ENCODE data around the gene JPH3.

Gene JPH3

DNA sequence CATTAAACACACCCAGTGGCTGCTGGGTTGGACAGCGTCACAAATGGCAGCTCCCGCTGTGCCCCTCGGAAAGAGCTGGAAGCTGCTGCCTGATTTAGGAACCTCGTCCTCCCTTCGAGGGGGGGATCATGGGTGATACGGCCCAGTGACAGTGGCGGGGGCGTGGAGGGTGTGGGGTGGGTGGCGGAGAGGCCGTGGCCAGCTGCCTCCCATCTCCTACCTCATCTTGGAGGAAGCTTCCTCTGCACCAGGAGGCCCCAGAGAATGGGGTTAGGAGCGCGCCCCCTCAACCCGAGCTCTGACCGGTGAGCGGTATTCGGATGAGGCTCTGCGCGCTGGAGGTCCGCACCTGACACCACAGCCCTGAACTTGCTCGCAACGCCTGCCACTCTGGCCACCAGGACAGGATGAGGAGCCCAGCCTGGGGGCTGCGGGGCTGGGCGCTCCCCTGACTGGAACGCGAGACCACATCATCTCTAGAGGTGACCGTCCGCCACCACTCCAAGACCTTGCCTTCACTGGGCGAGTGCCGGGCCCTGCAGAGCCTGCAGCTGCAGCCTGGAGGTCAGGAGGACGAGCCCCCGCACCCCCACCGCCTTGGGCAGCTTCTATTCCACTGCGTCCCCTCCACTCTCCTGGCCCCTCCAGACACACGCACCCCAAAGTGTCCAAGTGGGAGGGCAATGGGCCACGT lies 82.5 kb downstream of the JPH3 start:
- DNase-seq = no peak

DNA sequence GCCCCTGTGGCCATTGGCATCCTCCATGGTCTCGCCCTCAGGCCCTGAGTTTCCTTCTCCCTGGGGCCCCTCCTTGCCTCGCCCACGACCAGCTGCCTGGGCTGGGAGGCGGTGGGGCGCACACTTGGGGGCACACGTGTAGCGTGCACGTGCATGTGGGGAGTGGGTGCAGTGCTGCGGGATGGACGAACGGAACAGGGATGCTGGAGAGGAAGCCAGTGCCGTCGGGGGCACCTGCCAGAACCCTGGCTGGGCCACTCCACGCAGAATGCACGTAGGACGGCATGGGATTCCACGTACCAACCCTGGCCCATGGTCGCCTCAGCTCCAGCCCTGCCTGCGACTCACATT lies 83.1 kb downstream of the JPH3 start:
- DNase-seq = no peak

DNA sequence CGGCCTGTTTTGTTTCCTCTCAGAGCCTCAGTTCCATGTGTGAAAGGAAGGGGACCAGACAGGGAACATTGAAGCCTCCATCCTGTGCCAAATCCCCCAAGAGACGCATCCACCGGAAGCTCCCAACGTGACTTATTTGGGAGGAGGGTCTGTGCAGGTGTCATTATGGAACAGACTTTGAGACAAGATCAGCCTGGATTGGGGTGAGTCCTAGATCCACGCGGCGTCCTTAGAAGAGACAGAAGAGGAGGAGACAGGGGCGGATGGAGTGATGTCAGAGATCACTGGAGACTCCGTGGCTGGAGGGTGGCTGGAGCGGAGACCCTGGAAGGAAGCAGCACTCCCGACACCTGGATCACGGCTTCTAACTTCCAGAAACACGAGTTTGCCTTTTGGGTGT lies 83.5 kb downstream of the JPH3 start:
- DNase-seq = no peak

DNA sequence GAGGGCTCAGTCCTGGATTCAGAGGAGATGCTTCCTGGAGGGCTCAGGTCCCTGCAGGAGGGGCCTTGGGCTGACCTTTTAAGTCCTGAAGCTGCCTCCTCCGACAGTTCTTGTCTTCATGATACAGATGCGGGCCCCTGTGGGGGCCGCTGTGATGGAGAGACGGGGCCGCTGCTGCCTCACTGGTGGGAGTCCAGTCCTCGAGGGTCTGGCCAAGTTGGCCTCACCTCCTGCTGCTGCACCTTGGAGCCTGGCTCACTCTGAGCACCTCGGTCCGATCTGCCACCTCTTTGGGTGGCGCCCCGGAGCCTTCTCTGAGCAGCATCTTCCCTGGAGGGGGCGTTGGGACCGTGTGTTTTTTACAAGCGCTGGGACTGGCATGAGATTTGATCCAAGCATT lies 84.4 kb downstream of the JPH3 start:
- DNase-seq = no peak

DNA sequence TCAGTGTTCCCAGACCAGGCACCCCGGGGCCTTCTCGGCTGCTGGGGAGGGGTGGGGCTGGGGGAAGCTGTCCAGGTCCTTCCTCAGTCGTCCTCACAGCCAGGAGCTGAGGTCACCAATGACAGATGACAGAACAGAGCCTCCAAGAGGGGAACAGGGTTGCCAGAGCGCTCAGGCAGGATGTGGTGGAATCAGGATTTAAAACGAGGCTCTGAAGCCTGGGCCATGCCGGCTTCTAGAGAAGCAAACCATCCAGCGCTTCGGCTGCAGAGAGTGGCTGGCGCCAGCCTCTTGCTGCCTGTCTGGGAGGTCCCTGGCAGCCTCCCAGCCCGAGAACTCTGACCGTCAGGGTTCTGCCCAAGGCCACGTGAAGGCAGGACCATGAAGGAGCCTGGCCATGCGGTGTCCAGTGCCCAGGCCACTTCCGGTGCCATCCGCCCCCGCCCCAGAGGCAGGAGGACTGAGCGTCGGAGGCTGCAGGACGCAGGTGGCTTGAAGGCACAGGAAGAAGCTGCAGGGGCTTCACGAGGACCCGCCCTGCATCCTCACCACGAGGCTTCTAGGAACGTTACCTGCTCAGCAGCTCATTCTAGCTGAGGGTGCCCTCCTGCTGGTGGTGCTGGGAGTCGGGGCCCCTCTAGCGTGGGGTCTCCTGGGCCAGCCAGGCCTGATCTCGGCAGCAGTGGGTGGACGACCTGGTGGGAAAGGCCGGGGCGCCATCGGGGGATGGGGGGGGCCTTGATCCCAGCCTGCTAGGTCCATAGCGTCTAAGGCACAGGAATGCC lies 85.0 kb downstream of the JPH3 start:
- DNase-seq = no peak

DNA sequence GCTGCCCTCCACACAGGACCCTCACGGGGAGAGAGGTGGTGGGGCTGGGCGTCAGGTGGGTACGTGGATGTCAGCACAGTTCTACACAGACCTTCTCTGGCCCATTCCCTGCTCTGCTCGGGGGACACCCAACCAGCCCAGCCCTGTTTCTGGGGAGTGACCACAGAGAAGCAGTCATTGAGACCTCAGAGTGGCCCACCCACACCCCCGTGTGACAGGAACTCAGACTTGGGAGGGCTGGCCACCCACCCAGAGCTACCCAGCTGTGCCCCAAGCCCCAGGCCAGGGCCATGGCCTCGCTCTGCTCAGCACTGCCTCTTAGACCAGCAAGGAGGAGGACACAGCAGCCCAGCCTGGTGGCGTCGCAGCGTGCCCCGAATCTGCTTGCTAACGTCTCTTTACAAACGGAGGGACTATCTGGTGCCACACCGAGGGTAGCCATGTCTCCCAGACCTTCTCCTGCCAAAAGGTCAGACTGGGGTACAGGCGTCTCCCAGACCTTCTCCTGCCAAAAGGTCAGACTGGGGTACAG lies 85.8 kb downstream of the JPH3 start:
- DNase-seq = no peak

DNA sequence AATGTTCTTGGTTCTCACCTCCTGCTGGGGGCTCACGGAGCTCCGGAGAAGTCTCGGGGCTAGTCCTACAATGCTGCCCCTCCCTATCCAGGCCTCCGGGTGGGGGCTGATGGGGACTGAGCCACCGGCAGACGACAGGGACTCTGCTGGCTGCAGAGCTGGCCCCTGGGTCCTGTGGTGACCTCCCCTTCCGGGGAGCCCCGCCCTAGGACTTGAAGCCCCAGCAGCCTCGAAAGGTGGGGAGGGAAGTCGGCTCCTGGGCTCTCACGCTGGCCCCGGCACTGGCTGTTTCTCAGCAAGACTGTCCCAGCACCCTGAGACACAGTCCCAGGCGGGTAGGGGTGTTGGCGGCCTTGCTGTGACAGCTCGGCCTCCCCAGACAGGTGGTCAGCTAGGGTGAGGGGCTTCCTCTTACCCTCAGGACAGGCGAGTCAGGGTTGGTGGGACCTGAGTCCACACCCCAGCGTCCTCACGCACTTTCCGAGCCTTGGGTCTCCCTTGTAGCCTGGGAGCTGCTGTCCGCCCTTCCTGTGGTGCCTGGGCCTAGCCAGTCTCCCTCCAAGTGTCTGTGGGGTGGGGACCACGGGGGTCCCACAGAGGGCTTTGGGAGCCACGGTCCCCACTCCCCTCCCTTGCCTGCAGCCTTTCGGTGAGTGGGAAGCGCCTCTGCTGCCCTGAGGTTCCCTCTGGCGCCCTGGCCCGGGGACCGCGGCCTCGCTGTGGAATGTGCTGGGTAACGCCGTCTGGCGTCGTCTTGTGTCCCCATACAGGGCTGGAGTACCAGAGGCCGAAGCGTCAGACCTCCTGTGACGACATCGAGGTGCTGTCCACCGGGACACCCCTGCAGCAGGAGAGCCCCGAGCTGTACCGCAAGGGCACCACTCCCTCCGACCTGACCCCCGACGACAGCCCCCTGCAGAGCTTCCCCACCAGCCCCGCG lies 86.8 kb downstream of the JPH3 start:
- no peak for DNase-seq

DNA sequence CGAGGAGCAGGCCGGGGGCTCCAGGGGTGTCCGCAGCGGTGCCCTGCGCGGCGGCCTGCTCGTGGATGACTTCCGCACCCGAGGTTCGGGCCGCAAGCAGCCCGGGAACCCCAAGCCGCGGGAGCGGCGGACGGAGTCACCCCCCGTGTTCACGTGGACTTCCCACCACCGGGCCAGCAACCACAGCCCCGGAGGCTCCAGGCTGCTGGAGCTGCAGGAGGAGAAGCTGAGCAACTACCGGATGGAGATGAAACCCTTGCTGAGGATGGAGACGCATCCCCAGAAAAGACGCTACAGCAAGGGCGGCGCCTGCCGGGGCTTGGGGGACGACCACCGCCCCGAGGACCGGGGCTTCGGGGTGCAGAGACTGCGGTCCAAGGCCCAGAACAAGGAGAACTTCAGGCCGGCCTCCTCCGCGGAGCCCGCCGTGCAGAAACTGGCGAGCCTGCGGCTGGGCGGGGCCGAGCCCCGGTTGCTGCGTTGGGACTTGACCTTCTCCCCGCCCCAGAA lies 87.7 kb downstream of the JPH3 start:
- no peak for DNase-seq

DNA sequence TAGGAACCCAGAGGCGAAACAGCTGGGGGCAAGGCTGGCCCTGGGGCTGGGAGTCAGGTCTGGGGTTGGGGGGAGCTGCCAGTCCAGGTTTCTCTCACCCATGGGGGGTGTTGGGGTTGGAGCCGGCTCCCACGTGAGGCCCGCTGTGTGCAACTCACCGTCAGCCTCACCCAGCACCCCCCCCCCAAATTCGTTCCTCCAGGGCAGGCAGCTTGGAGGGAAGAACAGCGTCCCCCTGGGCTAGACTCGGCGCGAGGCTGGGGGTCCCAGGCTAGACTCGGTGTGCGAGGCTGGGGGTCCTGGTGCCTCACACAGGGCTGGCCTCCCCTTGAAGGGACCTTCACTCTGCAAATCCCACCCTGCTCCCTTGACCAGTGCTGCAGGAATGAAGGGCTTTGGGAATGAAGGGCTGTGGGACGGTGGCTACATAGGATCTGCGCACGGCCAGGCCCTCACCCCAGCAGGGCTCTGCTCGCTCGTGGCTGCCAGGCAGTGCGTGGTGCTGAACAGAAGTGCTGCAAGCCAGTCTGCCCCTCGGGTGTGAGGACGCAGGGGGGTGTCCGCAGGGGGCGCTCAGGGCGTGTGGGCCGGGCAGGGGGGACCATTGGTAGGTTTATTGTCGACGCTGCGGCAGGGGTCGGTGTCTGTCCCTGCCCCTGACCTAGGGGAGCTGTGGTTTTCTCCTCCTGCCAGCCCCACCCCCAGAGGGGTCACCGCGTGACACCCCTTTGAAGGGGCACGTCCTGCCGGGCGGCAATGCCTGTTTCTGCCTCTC lies 88.8 kb downstream of the JPH3 start:
- DNase-seq = no peak

DNA sequence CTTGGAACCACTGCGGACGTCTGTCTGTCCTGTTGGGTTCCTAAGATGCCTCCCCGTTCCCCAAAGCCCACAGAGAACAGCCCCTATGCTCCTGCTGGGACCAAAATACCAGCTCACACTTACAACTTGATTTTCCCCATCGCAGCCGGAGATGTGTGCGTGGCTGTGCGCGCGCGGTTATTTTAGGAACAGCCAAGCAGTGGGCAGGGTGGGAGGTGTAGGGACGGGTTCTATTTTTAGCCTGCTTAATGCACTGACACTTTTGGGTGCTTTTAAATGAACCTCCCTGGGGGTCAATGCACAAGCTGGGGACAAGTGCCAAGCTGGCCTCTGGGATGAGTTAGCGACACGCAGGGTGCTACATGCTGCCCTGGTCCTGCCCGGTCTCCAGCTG lies 89.4 kb downstream of the JPH3 start:
- DNase-seq = no peak

DNA sequence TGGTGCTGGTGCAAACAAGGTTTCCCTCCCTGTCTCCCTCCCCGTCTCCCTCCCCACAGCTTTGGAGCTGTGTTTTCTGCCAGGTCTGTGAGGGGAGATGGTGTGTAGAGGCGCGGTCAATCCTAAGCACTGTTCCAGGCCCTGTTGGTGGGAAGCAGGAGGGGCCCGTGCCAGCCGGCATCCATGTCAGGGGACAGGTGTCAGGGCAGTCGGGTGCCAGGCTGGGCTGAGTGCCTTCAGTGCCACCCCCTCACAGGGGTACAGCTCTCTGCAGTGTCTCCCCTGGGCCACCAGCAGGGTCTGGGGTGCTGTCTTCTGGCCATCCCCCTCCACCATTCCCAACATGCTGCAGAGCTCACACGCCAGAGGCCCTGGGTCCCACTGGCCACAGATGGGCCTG lies 89.9 kb downstream of the JPH3 start:
- DNase-seq = no peak

DNA sequence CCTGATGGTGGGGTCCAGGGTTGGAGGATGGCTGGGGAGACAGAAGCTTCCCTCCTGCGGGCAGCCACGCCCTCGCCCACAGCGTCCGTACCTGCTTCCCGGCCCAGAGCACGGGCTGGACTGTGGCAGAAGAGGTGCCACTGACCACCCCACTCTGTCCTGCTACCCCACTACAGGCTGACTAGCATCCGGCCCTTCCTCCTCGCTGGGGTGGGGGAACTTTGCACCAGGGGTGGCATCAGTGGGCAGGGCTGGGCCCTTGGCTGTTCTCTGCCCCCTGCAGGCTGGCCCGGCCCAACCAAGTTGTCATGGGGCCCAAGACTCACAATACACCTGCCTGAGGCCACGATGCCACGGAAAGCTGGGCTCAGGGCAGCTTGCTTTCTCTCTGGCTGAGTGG lies 90.4 kb downstream of the JPH3 start:
- DNase-seq = no peak

DNA sequence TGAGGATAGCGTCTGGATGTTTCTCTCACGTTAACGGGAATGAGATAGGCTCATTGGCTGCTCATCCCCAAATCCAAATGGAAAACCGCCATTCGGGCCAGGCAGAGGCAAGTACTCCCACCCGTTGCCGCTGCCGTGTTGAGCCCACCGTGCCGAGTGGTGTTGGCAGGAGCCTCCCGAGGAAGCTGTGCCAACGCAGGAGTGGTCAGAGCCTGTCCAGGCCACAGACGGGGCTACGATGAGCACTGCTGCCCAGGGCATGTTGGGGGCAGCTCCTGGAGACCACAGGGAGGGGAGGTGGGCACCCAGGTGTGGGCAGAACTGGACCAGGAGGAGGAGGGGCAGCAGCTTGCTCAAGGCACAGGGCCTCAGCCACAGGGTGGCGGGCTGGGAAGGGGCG lies 91.5 kb downstream of the JPH3 start:
- DNase-seq = no peak

DNA sequence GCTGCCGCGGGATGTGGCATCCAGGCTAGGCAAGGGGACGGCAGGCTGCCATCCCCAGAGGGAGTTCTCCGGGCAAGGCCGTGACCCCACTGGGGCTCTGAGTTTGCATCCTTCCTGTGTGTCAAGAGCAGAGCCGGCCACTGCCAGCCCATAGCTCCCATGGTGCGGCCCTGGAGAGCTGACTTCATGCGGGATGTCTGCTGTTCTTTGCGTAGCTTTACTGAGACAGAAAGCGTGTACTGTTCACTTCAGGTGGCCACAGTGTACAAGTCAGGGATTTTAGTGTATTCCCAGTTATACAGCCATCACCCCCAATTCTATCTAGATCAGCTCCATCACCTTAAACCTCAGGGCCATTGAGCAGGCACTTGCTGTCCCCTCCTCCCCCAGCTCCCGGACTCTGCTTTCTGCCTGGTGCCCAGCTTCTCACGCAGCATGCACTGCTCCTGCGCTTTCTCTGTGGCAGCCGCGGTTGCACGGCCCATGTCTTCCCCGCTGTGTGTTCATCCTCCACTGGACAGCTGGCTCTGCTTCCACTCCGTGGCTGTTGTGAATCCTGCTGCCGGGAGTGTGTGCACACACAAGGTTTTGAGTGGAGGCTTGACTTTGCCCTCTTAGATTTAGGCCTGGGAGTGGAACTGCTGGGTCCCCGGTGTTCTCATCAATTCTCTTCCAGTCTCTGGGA lies 92.3 kb downstream of the JPH3 start:
- no peak for DNase-seq

DNA sequence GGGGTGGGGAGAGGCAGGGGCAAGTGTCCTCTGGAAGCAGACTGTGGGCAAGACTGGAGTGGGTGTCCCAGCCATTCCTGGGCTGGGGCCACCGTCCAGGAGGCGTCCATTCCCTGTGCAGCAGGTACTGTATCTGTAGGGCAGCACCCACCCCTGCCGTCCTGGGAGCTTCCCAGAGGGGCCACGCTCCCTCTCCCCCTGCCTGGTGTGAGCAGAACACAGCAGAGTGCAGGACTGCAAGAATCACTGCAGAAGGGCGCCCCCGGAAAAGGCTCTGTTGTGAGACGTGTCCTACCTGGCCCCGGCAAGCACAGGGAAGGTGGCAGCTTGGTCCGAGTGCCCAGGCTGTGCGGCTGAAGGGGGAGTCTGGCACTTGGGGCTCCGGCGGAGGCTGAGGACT lies 93.2 kb downstream of the JPH3 start:
- no peak for DNase-seq

DNA sequence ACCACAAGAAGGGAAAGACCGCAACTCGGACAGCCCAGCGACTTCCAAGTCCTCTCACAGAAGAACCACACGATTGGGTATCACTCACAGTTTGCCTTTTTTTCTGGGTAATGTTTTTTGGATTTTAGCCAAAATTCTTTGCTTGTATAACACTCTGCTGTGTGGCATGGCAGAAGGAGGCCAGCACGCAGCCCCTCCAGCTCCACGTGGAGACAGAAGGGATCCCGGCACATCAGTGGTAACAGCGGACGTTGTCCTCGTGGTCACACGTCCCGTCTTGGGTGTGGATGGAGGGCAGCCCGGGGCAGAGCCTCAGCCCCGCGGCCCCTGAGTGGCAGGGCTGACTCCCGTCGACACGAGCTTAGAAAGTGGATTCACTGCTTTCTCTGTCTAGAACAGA lies 94.4 kb downstream of the JPH3 start:
- DNase-seq = no peak

DNA sequence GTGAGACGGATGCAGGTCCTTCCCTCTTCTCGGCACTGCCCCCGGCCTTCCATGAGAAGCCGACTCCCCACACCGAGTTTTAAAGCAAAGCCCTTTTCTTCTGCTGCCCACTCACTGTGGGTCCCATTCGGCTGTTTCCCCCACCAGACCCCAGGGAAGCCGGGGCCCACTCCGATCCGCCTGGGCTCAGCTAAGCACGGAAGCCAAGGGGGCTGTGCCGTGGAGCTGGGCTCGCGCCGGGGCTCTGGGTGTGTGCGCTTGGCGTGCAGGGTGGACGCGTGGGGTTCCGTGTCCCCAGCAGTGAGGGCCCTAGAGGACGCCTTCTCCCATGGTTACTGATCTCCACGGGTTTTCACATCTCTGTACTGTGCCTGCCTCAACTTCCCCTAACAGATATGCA lies 94.9 kb downstream of the JPH3 start:
- no peak for DNase-seq

DNA sequence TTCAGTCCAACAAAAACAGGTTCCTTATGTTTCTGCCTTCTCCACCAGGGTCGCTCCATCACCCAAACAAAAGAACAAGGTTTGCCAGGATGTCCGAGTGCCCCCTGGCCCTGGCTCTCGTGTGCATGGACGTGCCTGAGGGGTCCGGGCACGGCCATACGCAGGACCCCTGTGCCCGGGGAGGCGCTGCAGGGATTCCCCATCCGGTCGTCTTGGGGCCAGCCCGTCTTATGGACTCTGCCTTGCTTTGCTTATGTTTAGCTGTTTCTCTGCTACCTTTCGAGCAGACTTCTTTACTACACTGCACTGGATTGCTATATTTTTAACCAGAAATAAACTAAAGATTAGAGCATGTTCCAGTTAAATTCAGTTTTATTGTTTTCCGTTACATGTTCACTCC lies 95.5 kb downstream of the JPH3 start:
- no peak for DNase-seq

DNA sequence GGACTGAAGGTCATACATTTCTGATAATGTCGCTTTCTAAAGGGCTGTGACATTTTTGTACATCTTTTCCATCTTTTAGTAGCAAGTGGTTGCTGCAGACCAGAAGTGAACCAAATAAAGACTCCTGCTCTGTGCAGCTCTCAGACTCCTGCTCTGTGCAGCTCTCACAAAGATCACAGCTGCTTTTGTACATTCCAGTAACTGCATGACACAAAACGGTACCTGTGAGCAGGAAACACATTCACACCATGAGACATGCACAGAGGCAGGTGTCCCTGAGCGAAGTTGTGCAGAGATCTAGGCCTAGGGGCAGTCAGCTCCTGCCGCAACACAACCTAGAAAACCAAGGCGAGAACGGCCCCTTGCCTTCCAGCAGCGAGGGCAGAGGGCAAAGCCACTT lies 95.9 kb downstream of the JPH3 start:
- no peak for DNase-seq

DNA sequence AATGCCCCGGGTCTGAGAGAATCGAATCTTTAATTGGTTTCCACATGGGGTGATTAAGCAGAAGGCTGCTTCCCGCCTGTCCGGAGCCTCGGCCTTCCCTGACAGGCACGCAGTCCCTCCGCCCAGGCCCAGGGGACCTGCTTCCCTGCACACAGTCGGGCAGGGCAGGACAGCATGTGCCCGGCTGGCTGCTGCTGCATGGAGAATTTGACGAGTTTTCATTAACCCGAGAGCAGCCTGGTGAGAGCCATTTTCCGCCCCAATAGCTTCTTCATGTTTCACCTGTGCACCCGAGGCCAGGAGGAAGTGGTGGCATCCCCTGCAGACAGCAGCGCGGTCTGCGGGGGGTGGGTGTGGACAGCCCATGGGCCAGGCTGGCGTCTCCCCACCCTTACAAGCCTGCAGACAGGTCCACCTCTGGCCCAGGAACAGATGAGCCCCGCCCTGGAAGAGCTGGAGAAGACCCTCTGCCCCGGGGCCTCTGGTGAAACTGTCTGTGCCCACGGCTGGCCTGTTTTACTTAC lies 96.4 kb downstream of the JPH3 start:
- no peak for DNase-seq

DNA sequence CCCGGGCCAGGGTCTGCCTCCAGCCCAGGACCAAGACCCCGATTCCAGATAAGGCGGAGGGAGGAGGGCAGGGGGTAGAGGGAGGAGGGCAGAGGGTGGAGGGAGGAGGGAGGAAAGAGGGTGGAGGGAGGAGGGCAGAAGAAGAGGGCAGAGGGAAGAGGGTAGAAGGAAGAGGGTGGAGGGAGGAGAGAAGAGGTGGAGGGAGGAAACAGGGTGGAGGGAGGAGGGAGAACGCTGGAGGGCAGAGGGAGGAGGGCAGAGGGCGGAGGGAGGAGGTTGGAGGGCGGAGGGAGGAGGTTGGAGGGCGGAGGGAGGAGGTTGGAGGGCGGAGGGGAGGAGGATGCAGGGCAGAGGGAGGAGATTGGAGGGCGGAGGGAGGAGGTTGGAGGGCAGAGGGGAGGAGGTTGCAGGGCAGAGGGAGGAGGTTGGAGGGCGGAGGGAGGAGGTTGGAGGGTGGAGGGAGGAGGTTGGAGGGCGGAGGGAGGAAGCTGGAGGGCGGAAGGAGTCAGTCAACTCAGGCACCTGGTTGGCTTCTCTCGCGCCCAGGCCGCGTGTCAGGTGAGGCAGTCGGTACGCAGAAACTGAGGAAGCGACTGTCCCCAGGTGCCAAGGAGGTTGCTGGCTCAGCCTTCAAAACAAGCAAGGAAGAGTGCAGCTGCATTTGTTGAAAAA lies 98.2 kb downstream of the JPH3 start:
- DNase-seq = no peak

Measured in NCI-H69 (cell line).